WERI-Rb-1 (cell line): ENCODE results near the gene HS3ST4.

Experiments used
- DNase-seq: peaks from one replicate; pipeline ENCODE4 v3.0.0-alpha.2; 2020
- H3K27ac ChIP-seq: fragments of 250-450 bp; sonication (Bioruptor Pico); 2 replicates; pipeline ENCODE4 v1.5.1; 2020; ENCODE audit warnings: mild to moderate bottlenecking, moderate library complexity
- H3K27me3 ChIP-seq: fragments of 250-450 bp; sonication (Bioruptor Pico); 2 replicates; pipeline ENCODE4 v1.5.1; 2021; ENCODE audit warnings: mild to moderate bottlenecking, low read depth, moderate library complexity; ENCODE audit not compliant: insufficient read depth, severe bottlenecking
- H3K36me3 ChIP-seq: fragments of 250-450 bp; sonication (Bioruptor Pico); 2 replicates; pipeline ENCODE4 v1.5.1; 2020; ENCODE audit warnings: mild to moderate bottlenecking, moderate library complexity
- H3K4me3 ChIP-seq: 2 replicates; pipeline ENCODE4 v1.5.1; 2011; ENCODE audit warnings: low read depth, mild to moderate bottlenecking, control low read depth, low read length
- H3K9me3 ChIP-seq: fragments of 250-450 bp; sonication (Bioruptor Pico); 2 replicates; pipeline ENCODE4 v1.5.1; 2021; ENCODE audit warnings: mild to moderate bottlenecking, moderate library complexity; ENCODE audit not compliant: severe bottlenecking
- CTCF ChIP-seq: IDR thresholded peaks from 2 replicates; pipeline ENCODE4 v1.5.1; 2011; ENCODE audit warnings: low read depth, mild to moderate bottlenecking, control low read depth, inconsistent platforms, low read length

HS3ST4 gene

GRCh38 chr16:25713785-25714570 lies 22.2 kb downstream of the HS3ST4 start:
- Histone ChIP-seq H3K36me3 (peaks cover 2% of the 10 kb centered on the region; the same call in 1 of the 2 replicates), H3K27me3 (no peaks in the 10 kb centered on the region), H3K4me3 (peak overlapping the region; percentile 37), H3K9me3 (no peaks in the 10 kb centered on the region), H3K27ac (peak overlapping the region; percentile 92)
- peak; percentile 90 for DNase-seq
- no peak for TF ChIP-seq CTCF

- no peak for DNase-seq
These were observed 24.4 kb downstream of the HS3ST4 start for GRCh38 chr16:25716186-25716585.

GRCh38 chr16:25721439-25721838 lies 29.7 kb downstream of the HS3ST4 start:
- no peak for DNase-seq
- TF ChIP-seq CTCF: no peak

More at GRCh38 chr16:25716186-25716585, 24.4 kb downstream of the HS3ST4 start:
- Histone ChIP-seq H3K9me3 (no peaks in the 10 kb centered on the region), H3K27me3 (no peaks in the 10 kb centered on the region), H3K4me3 (no peak overlapping the region), H3K27ac (peak overlapping the region; percentile 92), H3K36me3 (0 out of 2 replicates have a peak, but pooled peaks cover 2% of the 10 kb centered on the region)
- TF ChIP-seq CTCF: no peak

GRCh38 chr16:25726430-25727098 lies 34.8 kb downstream of the HS3ST4 start:
- peaks cover 17% of the 10 kb centered on the region for H3K36me3 ChIP-seq
- no peak for DNase-seq
- H3K9me3 ChIP-seq: no peaks in the 10 kb centered on the region
- H3K27ac ChIP-seq: no peak overlapping the region
- H3K27me3 ChIP-seq: no peaks in the 10 kb centered on the region
- no peak for TF ChIP-seq CTCF
- H3K4me3 ChIP-seq: no peak overlapping the region

More at GRCh38 chr16:25721439-25721838, 29.7 kb downstream of the HS3ST4 start:
- H3K36me3 ChIP-seq: peaks cover 3% of the 10 kb centered on the region
- H3K9me3 ChIP-seq: no peaks in the 10 kb centered on the region
- H3K27me3 ChIP-seq: no peaks in the 10 kb centered on the region
- H3K27ac ChIP-seq: no peak overlapping the region
- H3K4me3 ChIP-seq: no peak overlapping the region

- H3K4me3 ChIP-seq: no peak overlapping the region
- H3K27ac ChIP-seq: no peak overlapping the region
- DNase-seq: no peak
- peaks cover 17% of the 10 kb centered on the region for H3K36me3 ChIP-seq
- no peaks in the 10 kb centered on the region for H3K9me3 ChIP-seq
- no peaks in the 10 kb centered on the region for H3K27me3 ChIP-seq
- no peak for TF ChIP-seq CTCF
These were observed 37.6 kb downstream of the HS3ST4 start for GRCh38 chr16:25729188-25729915.
